Measurements from ENCODE around the gene CD82. TPM values are rescaled to one million over a fixed set of nuclear protein-coding genes. Genes with fewer than 3 reads are reported as not detected.
"Not testable (repeated sequence)": the region's sequence is repeated elsewhere in the genome, so short reads cannot be mapped to it uniquely, and the experiment has no call there.

Gene CD82
- total RNA-seq, 2 experiments from 2014 or later = 193 to 208 TPM

GRCh38 chr11:44638032-44638431 lies 72.6 kb downstream of the CD82 start:
- Mint-ChIP-seq H3K36me3 (ENCODE audit: low read depth) (peaks cover 11% of the 10 kb centered on the region), H3K9me3 (peaks cover 12% of the 10 kb centered on the region), H3K4me3 (no peak overlapping the region), H3K27me3 (peaks cover 36% of the 10 kb centered on the region), H3K4me1 (peaks cover 7% of the 10 kb centered on the region), H3K27ac (no peak overlapping the region)
- POLR2A ChIA-PET = no interaction called here
- CTCF ChIA-PET = interaction anchor here (0.6 to 1.1 kb wide), 2 partner anchors 18 to 270 kb away, joined by 3 read pairs; no protein-coding TSS in a partner anchor
- no peak for DNase-seq

- ChIA-PET POLR2A (no interaction called here), CTCF (no interaction called here)
- peaks cover 5% of the 10 kb centered on the region for H3K4me1 Mint-ChIP-seq
- peaks cover 14% of the 10 kb centered on the region for H3K9me3 Mint-ChIP-seq
- peaks cover 12% of the 10 kb centered on the region for H3K36me3 Mint-ChIP-seq (ENCODE audit: low read depth)
- DNase-seq = no peak
- H3K27me3 Mint-ChIP-seq = peaks cover 63% of the 10 kb centered on the region
- no peak overlapping the region for H3K4me3 Mint-ChIP-seq
- no peak overlapping the region for H3K27ac Mint-ChIP-seq
These were observed 77.8 kb downstream of the CD82 start for GRCh38 chr11:44643217-44643616.

GRCh38 chr11:44645827-44646226 lies 80.4 kb downstream of the CD82 start:
- no peak overlapping the region for H3K4me3 Mint-ChIP-seq
- POLR2A ChIA-PET = no interaction called here
- H3K27ac Mint-ChIP-seq = no peak overlapping the region
- H3K27me3 Mint-ChIP-seq = peaks cover 65% of the 10 kb centered on the region
- peaks cover 12% of the 10 kb centered on the region for H3K36me3 Mint-ChIP-seq (ENCODE audit: low read depth)
- H3K4me1 Mint-ChIP-seq = peaks cover 5% of the 10 kb centered on the region
- no peak for DNase-seq
- peaks cover 14% of the 10 kb centered on the region for H3K9me3 Mint-ChIP-seq
- CTCF ChIA-PET = interaction anchor here (1.2 kb wide), 1 partner anchor 130 kb away, joined by 4 read pairs; no protein-coding TSS in a partner anchor

- H3K4me1 Mint-ChIP-seq; CTCF ChIA-PET; POLR2A ChIA-PET; H3K36me3 Mint-ChIP-seq (ENCODE audit: low read depth); H3K27ac Mint-ChIP-seq; H3K9me3 Mint-ChIP-seq; H3K4me3 Mint-ChIP-seq; DNase-seq: not testable (repeated sequence)
- peaks cover 70% of the 10 kb centered on the region for H3K27me3 Mint-ChIP-seq
These were observed 81.9 kb downstream of the CD82 start for GRCh38 chr11:44647255-44647955.

- peaks cover under 1% of the 10 kb centered on the region for H3K36me3 Mint-ChIP-seq (ENCODE audit: low read depth)
- no peak overlapping the region for H3K4me3 Mint-ChIP-seq
- no peak for DNase-seq
- CTCF ChIA-PET = no interaction called here
- POLR2A ChIA-PET = no interaction called here
- peaks cover 1% of the 10 kb centered on the region for H3K9me3 Mint-ChIP-seq
- peaks cover 68% of the 10 kb centered on the region for H3K27me3 Mint-ChIP-seq
- H3K4me1 Mint-ChIP-seq = peaks cover 5% of the 10 kb centered on the region
- no peak overlapping the region for H3K27ac Mint-ChIP-seq
These were observed 82.6 kb downstream of the CD82 start for GRCh38 chr11:44648109-44648508.

- H3K4me1 Mint-ChIP-seq = peaks cover 5% of the 10 kb centered on the region
- no peaks in the 10 kb centered on the region for H3K9me3 Mint-ChIP-seq
- no peak for DNase-seq
- H3K4me3 Mint-ChIP-seq = no peak overlapping the region
- no peaks in the 10 kb centered on the region for H3K36me3 Mint-ChIP-seq (ENCODE audit: low read depth)
- H3K27me3 Mint-ChIP-seq = peaks cover 48% of the 10 kb centered on the region
- no peak overlapping the region for H3K27ac Mint-ChIP-seq
- POLR2A ChIA-PET = no interaction called here
- CTCF ChIA-PET = no interaction called here
These were observed 86.2 kb downstream of the CD82 start for GRCh38 chr11:44651535-44652155.

GRCh38 chr11:44652901-44653644 lies 87.6 kb downstream of the CD82 start:
- no peaks in the 10 kb centered on the region for H3K9me3 Mint-ChIP-seq
- ChIA-PET CTCF (interaction anchor here (1.0 kb wide), 2 partner anchors 36 to 258 kb away, joined by 3 to 5 read pairs; no protein-coding TSS in a partner anchor), POLR2A (no interaction called here)
- H3K27ac Mint-ChIP-seq = no peak overlapping the region
- no peaks in the 10 kb centered on the region for H3K36me3 Mint-ChIP-seq (ENCODE audit: low read depth)
- no peak for DNase-seq
- no peak overlapping the region for H3K4me3 Mint-ChIP-seq
- no peaks in the 10 kb centered on the region for H3K4me1 Mint-ChIP-seq
- peaks cover 36% of the 10 kb centered on the region for H3K27me3 Mint-ChIP-seq

GRCh38 chr11:44654057-44654456 lies 88.6 kb downstream of the CD82 start:
- H3K4me3 Mint-ChIP-seq = no peak overlapping the region
- no peaks in the 10 kb centered on the region for H3K9me3 Mint-ChIP-seq
- H3K4me1 Mint-ChIP-seq = peaks cover 8% of the 10 kb centered on the region
- ChIA-PET POLR2A (interaction anchor here (1.1 kb wide), 1 partner anchor 28 kb away, joined by 3 read pairs; no protein-coding TSS in a partner anchor), CTCF (no interaction called here)
- H3K27me3 Mint-ChIP-seq = peaks cover 36% of the 10 kb centered on the region
- DNase-seq = no peak
- H3K27ac Mint-ChIP-seq = no peak overlapping the region
- no peaks in the 10 kb centered on the region for H3K36me3 Mint-ChIP-seq (ENCODE audit: low read depth)

GRCh38 chr11:44654596-44654995 lies 89.1 kb downstream of the CD82 start:
- no peak overlapping the region for H3K27ac Mint-ChIP-seq
- H3K4me3 Mint-ChIP-seq = no peak overlapping the region
- H3K27me3 Mint-ChIP-seq = peaks cover 33% of the 10 kb centered on the region
- ChIA-PET CTCF (interaction anchor here (0.9 to 1.0 kb wide), 2 partner anchors 71 to 121 kb away, joined by 3 read pairs; no protein-coding TSS in a partner anchor), POLR2A (interaction anchor here (1.1 kb wide), 1 partner anchor 27 kb away, joined by 3 read pairs; no protein-coding TSS in a partner anchor)
- H3K4me1 Mint-ChIP-seq = peaks cover 13% of the 10 kb centered on the region
- H3K36me3 Mint-ChIP-seq (ENCODE audit: low read depth) = no peaks in the 10 kb centered on the region
- no peaks in the 10 kb centered on the region for H3K9me3 Mint-ChIP-seq
- no peak for DNase-seq

- no peak overlapping the region for H3K27ac Mint-ChIP-seq
- ChIA-PET POLR2A (interaction anchor here (0.7 to 0.8 kb wide), 2 partner anchors 23 to 117 kb away, joined by 3 to 4 read pairs; no protein-coding TSS in a partner anchor), CTCF (interaction anchor here (0.9 to 2.3 kb wide), 5 partner anchors 28 to 253 kb away, joined by 3 to 15 read pairs (median 6); no protein-coding TSS in a partner anchor)
- peaks cover 5% of the 10 kb centered on the region for H3K36me3 Mint-ChIP-seq (ENCODE audit: low read depth)
- H3K27me3 Mint-ChIP-seq = peaks cover 11% of the 10 kb centered on the region
- no peak overlapping the region for H3K4me3 Mint-ChIP-seq
- DNase-seq = no peak
- peaks cover 33% of the 10 kb centered on the region for H3K4me1 Mint-ChIP-seq
- peaks cover 3% of the 10 kb centered on the region for H3K9me3 Mint-ChIP-seq
These were observed 92.5 kb downstream of the CD82 start for GRCh38 chr11:44657836-44658505.

GRCh38 chr11:44658506-44658850 lies 93.0 kb downstream of the CD82 start:
- H3K4me3 Mint-ChIP-seq = no peak overlapping the region
- peak overlapping the region; percentile 45 for H3K27ac Mint-ChIP-seq
- CTCF ChIA-PET = interaction anchor here (0.9 to 2.3 kb wide), 5 partner anchors 28 to 253 kb away, joined by 3 to 15 read pairs (median 6); no protein-coding TSS in a partner anchor
- H3K36me3 Mint-ChIP-seq (ENCODE audit: low read depth) = peaks cover 5% of the 10 kb centered on the region
- DNase-seq = peak; percentile 59
- H3K4me1 Mint-ChIP-seq = peaks cover 33% of the 10 kb centered on the region
- peaks cover 3% of the 10 kb centered on the region for H3K9me3 Mint-ChIP-seq
- POLR2A ChIA-PET = interaction anchor here (0.7 to 0.8 kb wide), 2 partner anchors 22 to 116 kb away, joined by 3 to 4 read pairs; no protein-coding TSS in a partner anchor
- peaks cover 11% of the 10 kb centered on the region for H3K27me3 Mint-ChIP-seq

GRCh38 chr11:44659641-44660040 lies 94.2 kb downstream of the CD82 start:
- no peak for DNase-seq
- H3K4me3 Mint-ChIP-seq = no peak overlapping the region
- ChIA-PET POLR2A (interaction anchor here (1.3 kb wide), 1 partner anchor 22 kb away, joined by 6 read pairs; no protein-coding TSS in a partner anchor), CTCF (interaction anchor here (0.8 to 1.9 kb wide), 5 partner anchors 71 to 252 kb away, joined by 3 to 15 read pairs (median 3); no protein-coding TSS in a partner anchor)
- peaks cover 3% of the 10 kb centered on the region for H3K9me3 Mint-ChIP-seq
- H3K27ac Mint-ChIP-seq = no peak overlapping the region
- H3K27me3 Mint-ChIP-seq = peaks cover 9% of the 10 kb centered on the region
- H3K36me3 Mint-ChIP-seq (ENCODE audit: low read depth) = peaks cover 5% of the 10 kb centered on the region
- H3K4me1 Mint-ChIP-seq = peaks cover 33% of the 10 kb centered on the region

Data from activated CD4-positive, alpha-beta memory T cell treated with anti-CD3 and anti-CD28 coated beads, Interleukin-2, amount 10 ng/mL, durations not matched to agents 7 days and 5 days (primary cell).